ENCODE measurements around the gene PISD. TPM values are rescaled to one million over a fixed set of nuclear protein-coding genes. Genes with fewer than 3 reads are reported as not detected.
"Not testable (repeated sequence)": the region's sequence is repeated elsewhere in the genome, so short reads cannot be mapped to it uniquely, and the experiment has no call there.

The PISD gene
- total RNA-seq, 1 experiment from 2014 or later, result 36.0 TPM

DNA sequence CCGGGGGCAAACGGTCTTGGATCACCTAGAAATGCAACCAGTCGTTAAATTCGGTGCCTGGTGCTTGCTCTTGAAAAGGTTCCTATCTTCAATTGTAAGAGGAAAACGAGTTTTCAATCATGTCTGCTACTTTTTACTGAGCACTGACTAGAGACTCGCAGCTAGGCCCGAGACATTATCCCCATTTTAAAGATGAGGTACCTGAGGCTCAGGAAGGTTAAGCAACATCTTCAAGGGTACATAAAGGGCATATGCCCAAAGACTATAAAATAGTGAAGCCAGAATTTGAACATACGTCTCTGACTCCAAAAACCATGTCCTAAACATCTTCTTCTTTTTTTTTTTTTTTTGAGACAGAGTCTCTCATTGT, 638 bp upstream of the PISD start:
- Histone ChIP-seq H3K27me3 (ENCODE audit: low read length) (no peaks in the 10 kb centered on the region), H3K4me1 (ENCODE audit: insufficient read depth, low read length) (peaks cover 15% of the 10 kb centered on the region), H3K9me2 (replicated peaks; ENCODE audit: low read length) (no peaks in the 10 kb centered on the region), H4K20me1 (ENCODE audit: low read length) (no peaks in the 10 kb centered on the region), H3F3A (ENCODE audit: low read length, unreplicated experiment) (no peaks in the 10 kb centered on the region), H3K79me2 (ENCODE audit: low read length) (peaks cover 41% of the 10 kb centered on the region), H3K36me3 (ENCODE audit: low read depth, low read length) (no peaks in the 10 kb centered on the region), H3K4me3 (ENCODE audit: low read length) (peak overlapping the region; percentile 75), H3K9ac (ENCODE audit: low read length) (peak overlapping the region; percentile 77), H2AFZ (ENCODE audit: low read length) (peak overlapping the region; percentile 58; the same call in 1 of the 2 replicates), H3K9me3 (ENCODE audit: low read length) (no peaks in the 10 kb centered on the region), H3K27ac (ENCODE audit: low read length) (peak overlapping the region; percentile 85), H3K4me2 (ENCODE audit: low read length) (peak overlapping the region; percentile 82)
- POLR2A ChIA-PET (ENCODE audit: unreplicated experiment), result interaction anchor here (0.6 to 1.3 kb wide), 6 partner anchors 27 to 288 kb away, joined by 3 to 7 read pairs (median 4); partner anchors contain the start of gene DEPDC5
- BruUV-seq (replicated peaks), result no TSS peak
- intact Hi-C loops (cut with micrococcal nuclease), result loop anchor here (2.0 to 10.0 kb wide), 4 partner anchors 90 to 412 kb away; partner anchors contain the start of genes DEPDC5 and PRR14L
- DNase-seq (no peak), ATAC-seq (no peak)
- TF ChIP-seq EZH2phosphoT487 (IDR thresholded peaks at IDR 0.05; ENCODE audit: borderline replicate concordance, low read length), result no peak
- TF ChIP-seq EZH2 (IDR thresholded peaks at IDR 0.05; ENCODE audit: low read length, unreplicated experiment), result no peak
- TF ChIP-seq, protein P1, sequence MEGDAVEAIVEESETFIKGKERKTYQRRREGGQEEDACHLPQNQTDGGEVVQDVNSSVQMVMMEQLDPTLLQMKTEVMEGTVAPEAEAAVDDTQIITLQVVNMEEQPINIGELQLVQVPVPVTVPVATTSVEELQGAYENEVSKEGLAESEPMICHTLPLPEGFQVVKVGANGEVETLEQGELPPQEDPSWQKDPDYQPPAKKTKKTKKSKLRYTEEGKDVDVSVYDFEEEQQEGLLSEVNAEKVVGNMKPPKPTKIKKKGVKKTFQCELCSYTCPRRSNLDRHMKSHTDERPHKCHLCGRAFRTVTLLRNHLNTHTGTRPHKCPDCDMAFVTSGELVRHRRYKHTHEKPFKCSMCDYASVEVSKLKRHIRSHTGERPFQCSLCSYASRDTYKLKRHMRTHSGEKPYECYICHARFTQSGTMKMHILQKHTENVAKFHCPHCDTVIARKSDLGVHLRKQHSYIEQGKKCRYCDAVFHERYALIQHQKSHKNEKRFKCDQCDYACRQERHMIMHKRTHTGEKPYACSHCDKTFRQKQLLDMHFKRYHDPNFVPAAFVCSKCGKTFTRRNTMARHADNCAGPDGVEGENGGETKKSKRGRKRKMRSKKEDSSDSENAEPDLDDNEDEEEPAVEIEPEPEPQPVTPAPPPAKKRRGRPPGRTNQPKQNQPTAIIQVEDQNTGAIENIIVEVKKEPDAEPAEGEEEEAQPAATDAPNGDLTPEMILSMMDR (conservative IDR thresholded peaks at IDR 0.05; ENCODE audit: low read depth, low read length), result no peak
- CTCF ChIA-PET, result interaction anchor here (0.9 kb wide), 2 partner anchors 16 to 308 kb away, joined by 3 to 5 read pairs; no protein-coding TSS in a partner anchor

DNA sequence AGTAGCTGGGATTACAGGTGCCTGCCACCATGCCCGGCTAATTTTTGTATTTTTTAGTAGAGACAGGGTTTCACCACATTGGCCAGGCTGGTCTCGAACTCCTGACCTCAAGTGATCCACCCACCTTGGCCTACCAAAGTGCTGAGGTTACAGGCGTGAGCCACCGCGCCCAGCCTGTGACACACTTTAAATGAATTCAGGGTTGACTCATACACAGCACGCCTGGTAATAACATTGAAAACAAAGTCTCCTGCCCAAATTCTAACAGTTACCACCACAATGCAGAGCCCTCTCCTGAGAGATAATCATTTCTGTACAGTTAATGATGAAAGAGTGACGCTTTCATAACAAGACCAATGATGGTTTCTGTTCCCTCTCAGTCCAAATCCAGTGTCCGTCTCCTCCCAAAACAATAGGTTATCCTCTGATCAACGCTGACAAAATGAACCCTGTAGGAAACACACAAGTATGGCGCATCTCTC, 1.1 kb downstream of the PISD start:
- POLR2A ChIA-PET (ENCODE audit: unreplicated experiment); H2AFZ ChIP-seq (ENCODE audit: low read length); H3K27me3 ChIP-seq (ENCODE audit: low read length); CTCF ChIA-PET; H3K36me3 ChIP-seq (ENCODE audit: low read depth, low read length); H3F3A ChIP-seq (ENCODE audit: low read length, unreplicated experiment); BruUV-seq (replicated peaks); H4K20me1 ChIP-seq (ENCODE audit: low read length); H3K9me2 ChIP-seq (replicated peaks; ENCODE audit: low read length); H3K9me3 ChIP-seq (ENCODE audit: low read length): not testable (repeated sequence)
- Histone ChIP-seq H3K4me2 (ENCODE audit: low read length) (peak overlapping the region; percentile 88), H3K27ac (ENCODE audit: low read length) (peak overlapping the region; percentile 85), H3K4me1 (ENCODE audit: insufficient read depth, low read length) (peaks cover 15% of the 10 kb centered on the region), H3K4me3 (ENCODE audit: low read length) (peak overlapping the region; percentile 75), H3K9ac (ENCODE audit: low read length) (peak overlapping the region; percentile 77), H3K79me2 (ENCODE audit: low read length) (peaks cover 56% of the 10 kb centered on the region)
- DNase-seq (peak; percentile 76), ATAC-seq (peak; percentile 50)
- intact Hi-C loops (cut with micrococcal nuclease), result loop anchor here (1.0 to 10.0 kb wide), 4 partner anchors 8 to 414 kb away; partner anchors contain the start of genes DEPDC5 and PRR14L

DNA sequence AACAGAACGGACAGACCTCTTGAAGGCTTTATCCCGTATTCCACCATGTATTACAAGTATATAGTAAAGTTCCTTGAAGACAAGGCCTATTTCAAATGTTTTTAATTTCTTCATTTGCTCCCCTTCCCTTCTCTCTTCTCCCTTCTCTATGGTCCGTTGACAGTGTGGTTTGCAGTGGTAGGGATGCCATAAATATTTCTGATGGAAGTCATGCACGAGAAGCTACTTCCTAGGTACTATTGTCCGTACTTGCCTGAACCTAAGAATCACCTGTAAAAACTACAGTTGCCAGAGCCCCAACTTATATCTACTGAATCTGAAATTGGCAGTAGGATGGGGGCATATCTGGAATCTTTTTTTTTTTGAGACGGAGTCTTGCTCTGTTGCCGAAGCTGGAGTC, 2.8 kb downstream of the PISD start:
- no peaks in the 10 kb centered on the region for H3K36me3 ChIP-seq (ENCODE audit: low read depth, low read length)
- no peak overlapping the region for H3K27ac ChIP-seq (ENCODE audit: low read length)
- H4K20me1 ChIP-seq (ENCODE audit: low read length), result peaks cover under 1% of the 10 kb centered on the region; the same call in 1 of the 2 replicates
- ChIA-PET CTCF (no interaction called here), POLR2A (ENCODE audit: unreplicated experiment) (no interaction called here)
- peaks cover 72% of the 10 kb centered on the region for H3K79me2 ChIP-seq (ENCODE audit: low read length)
- intact Hi-C loops (cut with micrococcal nuclease), result no loop called here
- H3K9ac ChIP-seq (ENCODE audit: low read length), result no peak overlapping the region
- TF ChIP-seq, protein P1 (conservative IDR thresholded peaks at IDR 0.05; ENCODE audit: low read depth, low read length), result no peak
- ATAC-seq (no peak), DNase-seq (no peak)
- H3K9me2 ChIP-seq (replicated peaks; ENCODE audit: low read length), result no peaks in the 10 kb centered on the region
- no peaks in the 10 kb centered on the region for H3F3A ChIP-seq (ENCODE audit: low read length, unreplicated experiment)
- H3K4me1 ChIP-seq (ENCODE audit: insufficient read depth, low read length), result peaks cover 19% of the 10 kb centered on the region
- no peaks in the 10 kb centered on the region for H3K9me3 ChIP-seq (ENCODE audit: low read length)
- no TSS peak for BruUV-seq (replicated peaks)
- no peak overlapping the region for H3K4me2 ChIP-seq (ENCODE audit: low read length)
- no peak overlapping the region for H3K4me3 ChIP-seq (ENCODE audit: low read length)
- H2AFZ ChIP-seq (ENCODE audit: low read length), result no peak overlapping the region
- H3K27me3 ChIP-seq (ENCODE audit: low read length), result no peaks in the 10 kb centered on the region
